ENCODE measurements around the gene TSTD2. TPM values are rescaled to one million over a fixed set of nuclear protein-coding genes. Genes with fewer than 3 reads are reported as not detected.

The TSTD2 gene
- total and polyA plus RNA-seq, 4 donors = 5.8 to 27.2 (median 18.1) TPM

GRCh38 chr9:97665742-97666141 is 32.6 kb upstream of the TSTD2 start:
- DNase-seq (no peak), ATAC-seq (ENCODE audit: low FRiP score) (no peak)
- Histone ChIP-seq H3K9me3 (ENCODE audit: control insufficient read depth, low read length) (no peaks in the 10 kb centered on the region), H3K27ac (ENCODE audit: low read depth in 1 of 2, low read length in 2 of 2) (no peak overlapping the region), H3K4me1 (ENCODE audit: control insufficient read depth in 1 of 2, insufficient read depth in 2 of 2, low read length in 2 of 2) (no peaks in the 10 kb centered on the region), H3K4me3 (ENCODE audit: low read length in 2 of 2) (no peak overlapping the region), H3K27me3 (ENCODE audit: control insufficient read depth in 1 of 2, insufficient read depth in 2 of 2, low read length in 1 of 2) (no peaks in the 10 kb centered on the region), H3K36me3 (ENCODE audit: control insufficient read depth in 1 of 2, insufficient read depth in 2 of 2, low read length in 1 of 2) (peaks cover 10 to 36% of the 10 kb centered on the region in 2 donors)
- 95 to 98% methylated on average over 3 of the region's 3 CpGs for WGBS, 2 donors
- intact Hi-C loops (cut with DNase I) = no loop called here

- DNase-seq (no peak), ATAC-seq (ENCODE audit: low FRiP score) (no peak)
- peaks cover 6 to 16% of the 10 kb centered on the region in 2 donors for H3K36me3 ChIP-seq (ENCODE audit: control insufficient read depth in 1 of 2, insufficient read depth in 2 of 2, low read length in 1 of 2)
- no peak overlapping the region for H3K4me3 ChIP-seq (ENCODE audit: low read length in 2 of 2)
- WGBS, 2 donors = 87 to 94% methylated on average over 2 of the region's 2 CpGs
- H3K27ac ChIP-seq (ENCODE audit: low read depth in 1 of 2, low read length in 2 of 2) = no peak overlapping the region
- intact Hi-C loops (cut with DNase I) = no loop called here
- H3K27me3 ChIP-seq (ENCODE audit: control insufficient read depth in 1 of 2, insufficient read depth in 2 of 2, low read length in 1 of 2) = no peaks in the 10 kb centered on the region
- H3K4me1 ChIP-seq (ENCODE audit: control insufficient read depth in 1 of 2, insufficient read depth in 2 of 2, low read length in 2 of 2) = no peaks in the 10 kb centered on the region
- no peaks in the 10 kb centered on the region for H3K9me3 ChIP-seq (ENCODE audit: control insufficient read depth, low read length)
Measured at GRCh38 chr9:97660847-97661246, 27.7 kb upstream of the TSTD2 start.

DNA sequence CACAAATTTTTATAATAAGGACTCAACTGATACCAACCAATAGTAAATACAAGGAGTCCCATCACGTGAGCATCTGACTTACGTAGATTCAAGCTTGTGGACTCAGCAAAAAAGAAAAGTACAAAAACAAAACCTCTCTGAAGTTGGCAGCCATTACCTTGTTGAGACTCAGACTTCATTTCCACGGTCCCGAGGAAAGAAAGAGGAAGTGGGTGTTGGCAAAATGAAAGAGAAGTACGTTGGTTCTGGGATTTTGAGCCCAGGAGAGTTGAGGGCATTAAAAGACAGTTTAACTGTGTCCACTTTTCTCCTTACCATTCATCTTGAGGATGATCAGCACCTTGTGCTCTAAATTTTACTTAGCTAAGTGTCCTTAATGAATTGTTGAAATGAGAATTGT is 27.2 kb upstream of the TSTD2 start:
- no peaks in the 10 kb centered on the region for H3K27me3 ChIP-seq (ENCODE audit: control insufficient read depth in 1 of 2, insufficient read depth in 2 of 2, low read length in 1 of 2)
- peaks cover 6 to 13% of the 10 kb centered on the region in 2 donors for H3K36me3 ChIP-seq (ENCODE audit: control insufficient read depth in 1 of 2, insufficient read depth in 2 of 2, low read length in 1 of 2)
- ATAC-seq (ENCODE audit: low FRiP score) (no peak), DNase-seq (no peak)
- no peaks in the 10 kb centered on the region for H3K4me1 ChIP-seq (ENCODE audit: control insufficient read depth in 1 of 2, insufficient read depth in 2 of 2, low read length in 2 of 2)
- H3K9me3 ChIP-seq (ENCODE audit: control insufficient read depth, low read length) = no peaks in the 10 kb centered on the region
- peak overlapping the region in 1 of 2 donors; percentile 28 for H3K27ac ChIP-seq (ENCODE audit: low read depth in 1 of 2, low read length in 2 of 2)
- 34 to 38% methylated on average over 5 of the region's 5 CpGs for WGBS, 2 donors
- H3K4me3 ChIP-seq (ENCODE audit: low read length in 2 of 2) = no peak overlapping the region
- intact Hi-C loops (cut with DNase I) = no loop called here

- Histone ChIP-seq H3K9me3 (ENCODE audit: control insufficient read depth, low read length) (no peaks in the 10 kb centered on the region), H3K4me1 (ENCODE audit: control insufficient read depth in 1 of 2, insufficient read depth in 2 of 2, low read length in 2 of 2) (no peaks in the 10 kb centered on the region), H3K4me3 (ENCODE audit: low read length in 2 of 2) (no peak overlapping the region), H3K36me3 (ENCODE audit: control insufficient read depth in 1 of 2, insufficient read depth in 2 of 2, low read length in 1 of 2) (peaks cover 5 to 8% of the 10 kb centered on the region in 2 donors), H3K27me3 (ENCODE audit: control insufficient read depth in 1 of 2, insufficient read depth in 2 of 2, low read length in 1 of 2) (no peaks in the 10 kb centered on the region), H3K27ac (ENCODE audit: low read depth in 1 of 2, low read length in 2 of 2) (no peak overlapping the region)
- ATAC-seq (ENCODE audit: low FRiP score) (no peak), DNase-seq (no peak)
- 89 to 91% methylated on average over 3 of the region's 3 CpGs for WGBS, 2 donors
- intact Hi-C loops (cut with DNase I) = no loop called here
Measured at GRCh38 chr9:97659771-97660170, 26.6 kb upstream of the TSTD2 start.

DNA sequence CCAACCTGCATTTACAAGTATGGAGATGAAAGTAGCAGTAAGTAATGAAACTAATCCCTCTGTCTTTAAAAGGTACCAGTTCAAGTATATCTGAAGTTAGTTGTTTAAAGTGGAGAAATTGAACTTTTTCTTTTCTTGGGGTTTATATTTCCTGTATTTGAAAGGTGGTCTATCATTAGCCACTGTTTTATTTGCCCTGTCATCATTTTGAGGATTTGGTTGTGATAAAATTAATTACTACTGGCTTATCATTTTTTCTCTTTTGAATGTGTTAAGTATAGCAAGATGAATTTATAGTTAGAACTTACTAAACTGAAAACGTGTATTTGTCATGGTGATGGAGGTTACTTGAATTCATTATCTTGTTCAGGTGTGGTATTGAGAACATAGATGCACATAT is 25.5 kb upstream of the TSTD2 start:
- no peaks in the 10 kb centered on the region for H3K4me1 ChIP-seq (ENCODE audit: control insufficient read depth in 1 of 2, insufficient read depth in 2 of 2, low read length in 2 of 2)
- H3K27me3 ChIP-seq (ENCODE audit: control insufficient read depth in 1 of 2, insufficient read depth in 2 of 2, low read length in 1 of 2) = no peaks in the 10 kb centered on the region
- H3K27ac ChIP-seq (ENCODE audit: low read depth in 1 of 2, low read length in 2 of 2) = no peak overlapping the region
- no peaks in the 10 kb centered on the region for H3K9me3 ChIP-seq (ENCODE audit: control insufficient read depth, low read length)
- H3K4me3 ChIP-seq (ENCODE audit: low read length in 2 of 2) = no peak overlapping the region
- ATAC-seq (ENCODE audit: low FRiP score) (no peak), DNase-seq (no peak)
- H3K36me3 ChIP-seq (ENCODE audit: control insufficient read depth in 1 of 2, insufficient read depth in 2 of 2, low read length in 1 of 2) = peaks cover 2 to 3% of the 10 kb centered on the region in 2 donors
- 70 to 81% methylated on average over 1 of the region's 1 CpG for WGBS, 2 donors
- intact Hi-C loops (cut with DNase I) = no loop called here

- no peaks in the 10 kb centered on the region for H3K27me3 ChIP-seq (ENCODE audit: control insufficient read depth in 1 of 2, insufficient read depth in 2 of 2, low read length in 1 of 2)
- H3K4me3 ChIP-seq (ENCODE audit: low read length in 2 of 2) = no peak overlapping the region
- DNase-seq = no peak
- ATAC-seq (ENCODE audit: low FRiP score) = no peak
- intact Hi-C loops (cut with DNase I) = no loop called here
- H3K36me3 ChIP-seq (ENCODE audit: control insufficient read depth in 1 of 2, insufficient read depth in 2 of 2, low read length in 1 of 2) = peaks cover 3 to 5% of the 10 kb centered on the region in 2 donors
- no peaks in the 10 kb centered on the region for H3K4me1 ChIP-seq (ENCODE audit: control insufficient read depth in 1 of 2, insufficient read depth in 2 of 2, low read length in 2 of 2)
- H3K27ac ChIP-seq (ENCODE audit: low read depth in 1 of 2, low read length in 2 of 2) = no peak overlapping the region
- H3K9me3 ChIP-seq (ENCODE audit: control insufficient read depth, low read length) = no peaks in the 10 kb centered on the region
- 51 to 55% methylated on average over 3 of the region's 3 CpGs for WGBS, 2 donors
Measured at GRCh38 chr9:97651646-97652045, 18.5 kb upstream of the TSTD2 start.

DNA sequence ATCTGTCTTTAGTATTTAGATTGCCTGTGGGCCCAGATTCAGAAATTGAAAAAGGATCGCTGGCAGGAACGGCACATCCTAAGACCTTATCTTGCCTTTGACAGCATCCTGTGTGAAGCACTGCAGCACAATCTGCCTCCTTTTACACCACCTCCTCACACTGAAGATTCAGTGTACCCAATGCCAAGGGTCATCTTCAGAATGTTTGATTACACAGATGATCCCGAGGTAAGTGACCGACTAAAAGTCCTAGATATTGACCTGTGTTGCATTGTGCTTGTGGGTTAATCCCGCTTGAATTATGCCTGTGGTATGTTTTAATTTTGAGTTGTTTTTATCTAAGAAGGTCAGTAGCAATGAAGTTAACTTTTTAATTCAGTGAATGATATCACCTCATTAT is 14.8 kb upstream of the TSTD2 start:
- Histone ChIP-seq H3K4me3 (ENCODE audit: low read length in 2 of 2) (no peak overlapping the region), H3K27ac (ENCODE audit: low read depth in 1 of 2, low read length in 2 of 2) (no peak overlapping the region), H3K27me3 (ENCODE audit: control insufficient read depth in 1 of 2, insufficient read depth in 2 of 2, low read length in 1 of 2) (no peaks in the 10 kb centered on the region), H3K9me3 (ENCODE audit: control insufficient read depth, low read length) (no peaks in the 10 kb centered on the region), H3K4me1 (ENCODE audit: control insufficient read depth in 1 of 2, insufficient read depth in 2 of 2, low read length in 2 of 2) (no peaks in the 10 kb centered on the region), H3K36me3 (ENCODE audit: control insufficient read depth in 1 of 2, insufficient read depth in 2 of 2, low read length in 1 of 2) (peaks cover 0 to 6% of the 10 kb centered on the region in 2 donors)
- ATAC-seq (ENCODE audit: low FRiP score) (no peak), DNase-seq (no peak)
- intact Hi-C loops (cut with DNase I) = no loop called here
- 93% methylated on average over 5 of the region's 5 CpGs for WGBS, 2 donors

DNA sequence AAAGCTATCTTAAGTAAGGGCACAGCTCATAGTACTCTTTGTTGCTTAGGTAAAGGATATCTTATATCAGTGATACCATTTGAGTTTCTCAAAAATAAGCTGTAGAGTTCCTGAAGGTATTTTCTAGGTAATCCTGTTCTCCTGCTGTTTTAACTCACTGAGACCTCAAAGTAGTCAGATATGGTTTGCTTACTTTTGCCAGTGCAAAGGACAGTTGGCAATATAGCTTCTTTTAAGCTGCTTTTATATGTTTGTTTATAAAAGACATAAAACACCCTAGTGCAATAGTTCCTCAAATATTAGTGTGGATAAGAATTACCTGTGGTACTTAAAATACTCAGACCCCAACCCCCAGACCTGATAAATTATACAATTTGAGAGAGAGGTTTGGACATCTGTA is 12.6 kb upstream of the TSTD2 start:
- H3K27me3 ChIP-seq (ENCODE audit: control insufficient read depth in 1 of 2, insufficient read depth in 2 of 2, low read length in 1 of 2) = no peaks in the 10 kb centered on the region
- H3K4me3 ChIP-seq (ENCODE audit: low read length in 2 of 2) = no peak overlapping the region
- H3K27ac ChIP-seq (ENCODE audit: low read depth in 1 of 2, low read length in 2 of 2) = no peak overlapping the region
- no peak for ATAC-seq (ENCODE audit: low FRiP score)
- intact Hi-C loops (cut with DNase I) = no loop called here
- DNase-seq = no peak
- peaks cover 0 to 6% of the 10 kb centered on the region in 2 donors for H3K36me3 ChIP-seq (ENCODE audit: control insufficient read depth in 1 of 2, insufficient read depth in 2 of 2, low read length in 1 of 2)
- H3K4me1 ChIP-seq (ENCODE audit: control insufficient read depth in 1 of 2, insufficient read depth in 2 of 2, low read length in 2 of 2) = no peaks in the 10 kb centered on the region
- H3K9me3 ChIP-seq (ENCODE audit: control insufficient read depth, low read length) = no peaks in the 10 kb centered on the region

GRCh38 chr9:97640325-97640724 is 7.2 kb upstream of the TSTD2 start:
- H3K27me3 ChIP-seq (ENCODE audit: control insufficient read depth in 1 of 2, insufficient read depth in 2 of 2, low read length in 1 of 2) = no peaks in the 10 kb centered on the region
- ATAC-seq (ENCODE audit: low FRiP score) (no peak), DNase-seq (no peak)
- 87% methylated on average over 2 of the region's 2 CpGs for WGBS, 2 donors
- H3K36me3 ChIP-seq (ENCODE audit: control insufficient read depth in 1 of 2, insufficient read depth in 2 of 2, low read length in 1 of 2) = peaks cover 0 to 2% of the 10 kb centered on the region in 2 donors
- no peak overlapping the region for H3K27ac ChIP-seq (ENCODE audit: low read depth in 1 of 2, low read length in 2 of 2)
- H3K4me3 ChIP-seq (ENCODE audit: low read length in 2 of 2) = no peak overlapping the region
- peaks cover 0 to 7% of the 10 kb centered on the region in 2 donors for H3K4me1 ChIP-seq (ENCODE audit: control insufficient read depth in 1 of 2, insufficient read depth in 2 of 2, low read length in 2 of 2)
- H3K9me3 ChIP-seq (ENCODE audit: control insufficient read depth, low read length) = no peaks in the 10 kb centered on the region
- intact Hi-C loops (cut with DNase I) = no loop called here
